Pancreas (tissue), 10 donors: ENCODE results near the gene COX7B2. TPM values are rescaled to one million over a fixed set of nuclear protein-coding genes. Genes with fewer than 3 reads are reported as not detected.

ENCODE experiments used
- ATAC-seq, 4 donors: fragments of 200-7000 bp; cut with Tn5 transposase; one replicate each; pipeline versions ENCODE4 v1.8.0 to v1.9.1; 2020; ENCODE audit warnings: mild to moderate bottlenecking in 4 of 4, moderate library complexity in 4 of 4
- DNase-seq, 6 donors: peaks; one replicate each; pipeline ENCODE4 v3.0.0-alpha.2; 2020
- FAIRE-seq: peaks from 2 replicates; lab custom pipeline; 2012; peaks lifted over from hg19 to GRCh38; lab: Jason Lieb, UNC
- H3K27ac ChIP-seq, 4 donors: fragments of 200-600 bp; sonication (generic); 1 replicate in 3 of 4; 2 replicates in 1 of 4; pipeline versions ENCODE4 v1.5.0 to v1.8.0; 2020
- H3K27me3 ChIP-seq, 4 donors: fragments of 200-600 bp; one replicate each; pipeline ENCODE4 v1.8.0; 2021
- H3K36me3 ChIP-seq, 3 donors: fragments of 200-600 bp; sonication (generic) in 1 of 3; one replicate each; pipeline versions ENCODE4 v1.5.0 to v1.8.0; 2020 to 2021
- H3K4me1 ChIP-seq, 3 donors: fragments of 200-600 bp; one replicate each; pipeline ENCODE4 v1.8.0; 2021
- H3K4me3 ChIP-seq, 4 donors: fragments of 200-600 bp; sonication (generic) in 2 of 4; one replicate each; pipeline versions ENCODE4 v1.5.0 to v1.8.0; 2020 to 2021
- H3K9me3 ChIP-seq, 4 donors: fragments of 200-600 bp; one replicate each; pipeline ENCODE4 v1.8.0; 2021
- WGBS, 2 donors: extraction: QIAGEN DNeasy Blood & Tissue Kit; methylation state at CpG; one replicate each; pipeline ENCODE4 v1.1.7; 2013; 5-methylcytosine and 5-hydroxymethylcytosine counted together
- intact Hi-C, 3 donors: fragments of 100-400 bp; cut with DNase I; formaldehyde crosslinking; loops; one replicate each; pipeline versions ENCODE4 v1.11.1 to v1.14.2; 2022
- polyA plus RNA-seq, 2 donors: library from polyadenylated mRNA; stranded (reverse); fragments of 200-250 nt; gene quantifications; one replicate each; pipeline ENCODE4 v1.2.3, GENCODE V29; 2013
- total RNA-seq, 6 donors: library from RNA; stranded (reverse); fragmentation: NEBNext Ultra II Directional in 4 of 6; extraction: Animal tissue kit (Norgen Biotek cat#: 25700) in 4 of 6; gene quantifications; one replicate each; pipeline versions ENCODE4 v1.2.1 to v1.2.4, GENCODE V29; 2021 to 2023
- TF ChIP-seq, protein P1 (sequence below), 4 donors: fragments of 200-600 bp; sonication (generic) in 3 of 4; IDR thresholded peaks; one replicate each; pipeline versions ENCODE4 v1.5.0 to v1.8.0; 2021; ENCODE audit warnings: antibody characterized with exemption in 4 of 4
- donor health status: healthy with polysubstance abuse.
- donor health status: DM: no; HTN: no; CAD: no; lungs with moderate emphysema.
- donor health status: DM: no; HTN: no; CAD: no.
- donor health status: control.
- donor health status: control.
- donor health status: Bipolar disorder and iron deficiency.
- donor health status: DM: yes; HTN: yes; CAD: no.
- donor health status: DM: no; HTN: no; CAD: no.
- donor health status: DM: no; HTN: no; CAD: no.
- donor health status: DM: yes; HTN: yes; CAD: no.

COX7B2 gene
- total and polyA plus RNA-seq, 8 donors, result not detected

DNA sequence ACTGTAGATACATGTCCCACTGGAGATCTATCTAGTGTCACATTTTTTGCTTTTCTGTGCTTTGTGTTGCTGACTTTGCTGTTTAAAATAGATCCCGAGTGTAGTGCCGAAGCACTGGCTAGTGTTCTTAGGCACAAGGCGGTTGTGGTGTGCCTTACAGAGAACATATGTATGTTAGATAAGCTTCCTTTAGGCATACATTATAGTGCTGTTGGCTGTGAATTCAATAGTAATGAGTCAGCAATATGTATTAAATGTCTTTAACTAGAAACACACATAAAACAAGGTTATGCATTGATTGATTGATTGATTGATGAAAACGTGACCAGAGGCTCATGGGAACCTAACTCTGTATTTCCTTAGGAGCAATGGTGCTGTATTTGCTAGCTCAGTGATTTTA, 56.2 kb downstream of the COX7B2 start:
- Histone ChIP-seq H3K27ac (no peak overlapping the region), H3K4me3 (no peak overlapping the region), H3K9me3 (no peaks in the 10 kb centered on the region), H3K27me3 (peaks cover 0 to 13% (median 0%) of the 10 kb centered on the region in 4 donors), H3K4me1 (no peaks in the 10 kb centered on the region), H3K36me3 (no peaks in the 10 kb centered on the region)
- FAIRE-seq, result no peak
- TF ChIP-seq, protein P1, sequence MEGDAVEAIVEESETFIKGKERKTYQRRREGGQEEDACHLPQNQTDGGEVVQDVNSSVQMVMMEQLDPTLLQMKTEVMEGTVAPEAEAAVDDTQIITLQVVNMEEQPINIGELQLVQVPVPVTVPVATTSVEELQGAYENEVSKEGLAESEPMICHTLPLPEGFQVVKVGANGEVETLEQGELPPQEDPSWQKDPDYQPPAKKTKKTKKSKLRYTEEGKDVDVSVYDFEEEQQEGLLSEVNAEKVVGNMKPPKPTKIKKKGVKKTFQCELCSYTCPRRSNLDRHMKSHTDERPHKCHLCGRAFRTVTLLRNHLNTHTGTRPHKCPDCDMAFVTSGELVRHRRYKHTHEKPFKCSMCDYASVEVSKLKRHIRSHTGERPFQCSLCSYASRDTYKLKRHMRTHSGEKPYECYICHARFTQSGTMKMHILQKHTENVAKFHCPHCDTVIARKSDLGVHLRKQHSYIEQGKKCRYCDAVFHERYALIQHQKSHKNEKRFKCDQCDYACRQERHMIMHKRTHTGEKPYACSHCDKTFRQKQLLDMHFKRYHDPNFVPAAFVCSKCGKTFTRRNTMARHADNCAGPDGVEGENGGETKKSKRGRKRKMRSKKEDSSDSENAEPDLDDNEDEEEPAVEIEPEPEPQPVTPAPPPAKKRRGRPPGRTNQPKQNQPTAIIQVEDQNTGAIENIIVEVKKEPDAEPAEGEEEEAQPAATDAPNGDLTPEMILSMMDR (IDR thresholded peaks at IDR 0.05), result no peak
- ATAC-seq, result no peak
- DNase-seq, result no peak
- 57 to 68% methylated on average over 4 of the region's 4 CpGs for WGBS, 2 donors
- intact Hi-C loops, result no loop called here

DNA sequence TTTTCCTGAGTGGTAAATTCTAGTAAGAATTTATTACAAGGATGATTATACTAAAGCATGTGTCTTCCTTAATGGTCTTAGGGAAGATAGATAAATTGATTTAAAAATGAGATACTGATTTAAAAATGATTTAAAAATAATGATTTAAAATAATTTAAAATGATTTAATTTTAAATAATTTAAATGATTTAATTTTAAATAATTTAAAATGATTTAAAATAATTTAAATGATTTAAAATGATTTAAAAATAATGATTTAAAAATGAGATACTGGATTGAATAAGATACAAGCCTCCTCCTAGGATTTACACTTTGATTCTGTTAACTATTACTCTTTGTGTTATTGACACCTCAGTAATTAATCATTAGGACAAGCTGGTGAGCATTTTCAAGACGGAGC, 59.0 kb downstream of the COX7B2 start:
- no peak for ATAC-seq
- no peaks in the 10 kb centered on the region for H3K36me3 ChIP-seq
- DNase-seq, result no peak
- peaks cover 0 to 3% (median 0%) of the 10 kb centered on the region in 4 donors for H3K27me3 ChIP-seq
- peak; percentile 90 for FAIRE-seq
- intact Hi-C loops, result no loop called here
- 77 to 87% methylated on average over 1 of the region's 1 CpG for WGBS, 2 donors
- no peak overlapping the region for H3K4me3 ChIP-seq
- TF ChIP-seq, protein P1 (IDR thresholded peaks at IDR 0.05), result no peak
- no peaks in the 10 kb centered on the region for H3K9me3 ChIP-seq
- no peaks in the 10 kb centered on the region for H3K4me1 ChIP-seq
- H3K27ac ChIP-seq, result no peak overlapping the region

DNA sequence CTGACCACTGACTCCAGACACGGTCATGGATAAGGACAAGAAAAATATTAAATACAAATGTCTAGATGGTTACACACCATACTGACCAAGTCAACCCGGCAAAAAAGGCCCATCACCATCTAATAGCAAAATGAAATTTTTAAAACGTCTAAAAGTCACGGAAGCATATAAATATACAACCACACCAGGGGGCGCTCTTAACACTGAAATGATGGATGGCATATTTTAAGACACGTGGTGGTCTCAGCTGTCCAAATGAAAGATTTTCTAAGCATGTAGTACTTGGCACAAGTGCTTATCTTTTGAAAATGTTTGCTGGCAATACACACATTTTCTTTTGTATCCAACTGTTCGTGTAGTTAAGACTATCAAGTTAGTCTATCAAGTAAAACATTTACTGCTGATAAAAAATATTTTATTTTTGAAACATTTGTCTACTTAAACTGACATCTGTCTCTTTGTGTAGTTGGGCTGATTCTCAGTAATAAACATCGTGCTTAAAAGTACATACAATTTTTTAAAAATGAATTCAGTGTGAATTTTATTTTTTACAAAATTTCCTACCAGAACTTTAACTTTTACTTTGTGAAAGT, 64.6 kb downstream of the COX7B2 start:
- Histone ChIP-seq H3K4me1 (peaks cover 6 to 9% (median 7%) of the 10 kb centered on the region in 3 donors), H3K36me3 (no peaks in the 10 kb centered on the region), H3K27ac (no peak overlapping the region), H3K9me3 (no peaks in the 10 kb centered on the region), H3K4me3 (no peak overlapping the region), H3K27me3 (no peaks in the 10 kb centered on the region)
- WGBS, 2 donors, result 2% methylated on average over 8 of the region's 8 CpGs
- intact Hi-C loops, result no loop called here
- TF ChIP-seq, protein P1 (IDR thresholded peaks at IDR 0.05), result peak; percentile 10 to 65 (median 38)
- peak; percentile 56 to 79 (median 70) for ATAC-seq
- no peak for FAIRE-seq
- DNase-seq, result peak in 2 of 6 donors; percentile 24 to 37

DNA sequence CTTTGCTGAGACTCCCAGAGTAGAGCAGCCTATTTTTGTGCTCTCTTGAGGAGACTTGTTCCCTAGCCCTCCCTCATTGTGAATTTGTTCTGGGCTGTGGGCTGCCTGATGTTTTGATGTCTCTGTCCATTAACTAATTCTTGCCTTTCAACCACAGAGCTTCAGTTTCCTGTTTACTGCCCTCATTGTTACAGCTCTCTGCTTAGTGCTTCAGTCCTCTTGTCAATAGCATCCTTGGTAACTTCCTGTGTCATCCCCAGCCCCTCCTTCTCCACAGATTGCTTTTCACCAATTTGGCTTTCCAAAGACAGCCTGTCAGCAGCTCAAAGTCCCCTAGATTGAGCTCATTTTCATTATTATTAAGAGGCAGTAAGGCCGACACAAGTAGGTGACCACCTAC, 69.9 kb downstream of the COX7B2 start:
- no peak for FAIRE-seq
- ATAC-seq, result no peak
- H3K27me3 ChIP-seq, result no peaks in the 10 kb centered on the region
- no peaks in the 10 kb centered on the region for H3K36me3 ChIP-seq
- no peak overlapping the region for H3K4me3 ChIP-seq
- no peaks in the 10 kb centered on the region for H3K9me3 ChIP-seq
- H3K27ac ChIP-seq, result no peak overlapping the region
- DNase-seq, result no peak
- 82 to 83% methylated on average over 1 of the region's 1 CpG for WGBS, 2 donors
- peaks cover 0 to 8% (median 2%) of the 10 kb centered on the region in 3 donors for H3K4me1 ChIP-seq
- intact Hi-C loops, result no loop called here
- TF ChIP-seq, protein P1 (IDR thresholded peaks at IDR 0.05), result no peak

DNA sequence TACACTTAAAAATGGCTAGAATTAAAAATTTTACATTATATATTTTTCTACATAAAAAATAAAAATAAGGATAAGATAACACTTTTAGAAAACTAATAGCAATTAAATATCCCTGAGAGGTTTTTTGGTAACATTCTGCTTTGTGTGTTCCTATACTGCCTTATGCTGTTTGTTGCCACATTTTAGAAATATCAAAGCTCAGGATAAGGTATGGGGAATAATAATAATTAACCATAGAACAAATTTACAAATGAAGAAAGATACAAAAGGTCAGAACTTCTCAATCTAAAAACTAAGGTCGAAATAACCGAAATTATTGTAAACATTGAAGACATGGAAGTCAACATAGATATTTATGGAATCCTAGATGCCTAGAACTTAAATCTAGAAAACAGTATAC, 71.4 kb downstream of the COX7B2 start:
- intact Hi-C loops, result no loop called here
- peak; percentile 5 for FAIRE-seq
- no peaks in the 10 kb centered on the region for H3K36me3 ChIP-seq
- no peak overlapping the region for H3K27ac ChIP-seq
- peaks cover 0 to 5% (median 0%) of the 10 kb centered on the region in 3 donors for H3K4me1 ChIP-seq
- no peaks in the 10 kb centered on the region for H3K9me3 ChIP-seq
- 14 to 18% methylated on average over 2 of the region's 2 CpGs for WGBS, 2 donors
- no peak for ATAC-seq
- H3K4me3 ChIP-seq, result no peak overlapping the region
- DNase-seq, result no peak
- TF ChIP-seq, protein P1 (IDR thresholded peaks at IDR 0.05), result no peak
- no peaks in the 10 kb centered on the region for H3K27me3 ChIP-seq
